ENCODE results near the gene CDC14A.

DNA sequence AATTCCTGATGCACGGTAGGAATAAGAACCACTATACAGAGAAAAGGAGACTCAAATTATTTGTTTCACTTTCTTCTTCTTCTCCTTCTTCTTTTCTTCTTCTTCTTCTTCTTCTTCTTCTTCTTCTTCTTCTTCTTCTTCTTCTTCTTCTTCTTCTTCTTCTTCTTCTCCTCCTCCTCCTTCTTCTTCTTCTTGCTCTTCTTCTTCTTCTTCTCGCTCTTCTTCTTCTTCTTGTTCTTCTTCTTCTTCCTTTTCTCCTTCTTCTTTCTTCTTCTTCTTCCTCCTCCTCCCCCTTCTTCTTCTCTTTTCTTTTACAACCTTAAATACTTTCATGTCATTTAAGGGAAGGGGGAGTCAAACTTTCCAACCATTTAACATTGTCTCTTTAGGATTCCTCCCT lies 174.6 kb downstream of the CDC14A start:
- TF ChIP-seq, protein P1, sequence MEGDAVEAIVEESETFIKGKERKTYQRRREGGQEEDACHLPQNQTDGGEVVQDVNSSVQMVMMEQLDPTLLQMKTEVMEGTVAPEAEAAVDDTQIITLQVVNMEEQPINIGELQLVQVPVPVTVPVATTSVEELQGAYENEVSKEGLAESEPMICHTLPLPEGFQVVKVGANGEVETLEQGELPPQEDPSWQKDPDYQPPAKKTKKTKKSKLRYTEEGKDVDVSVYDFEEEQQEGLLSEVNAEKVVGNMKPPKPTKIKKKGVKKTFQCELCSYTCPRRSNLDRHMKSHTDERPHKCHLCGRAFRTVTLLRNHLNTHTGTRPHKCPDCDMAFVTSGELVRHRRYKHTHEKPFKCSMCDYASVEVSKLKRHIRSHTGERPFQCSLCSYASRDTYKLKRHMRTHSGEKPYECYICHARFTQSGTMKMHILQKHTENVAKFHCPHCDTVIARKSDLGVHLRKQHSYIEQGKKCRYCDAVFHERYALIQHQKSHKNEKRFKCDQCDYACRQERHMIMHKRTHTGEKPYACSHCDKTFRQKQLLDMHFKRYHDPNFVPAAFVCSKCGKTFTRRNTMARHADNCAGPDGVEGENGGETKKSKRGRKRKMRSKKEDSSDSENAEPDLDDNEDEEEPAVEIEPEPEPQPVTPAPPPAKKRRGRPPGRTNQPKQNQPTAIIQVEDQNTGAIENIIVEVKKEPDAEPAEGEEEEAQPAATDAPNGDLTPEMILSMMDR (IDR thresholded peaks at IDR 0.05): no peak
- TF ChIP-seq POLR2A (IDR thresholded peaks at IDR 0.05): no peak

Measured in heart left ventricle (tissue), 13 donors.